GM04503 (cell line): ENCODE results near the gene DAB1.
"Not testable (repeated sequence)": the region's sequence is repeated elsewhere in the genome, so short reads cannot be mapped to it uniquely, and the experiment has no call there.

Experiments used
- DNase-seq: peaks from one replicate; pipeline ENCODE4 v3.0.0-alpha.2; 2012; ENCODE audit warnings: low read depth

Gene DAB1

GRCh38 chr1:57360846-57361407 lies 62.9 kb downstream of the DAB1 start:
- DNase-seq, result no peak

GRCh38 chr1:57357462-57357861 lies 66.4 kb downstream of the DAB1 start:
- no peak for DNase-seq

- peak; percentile 20 for DNase-seq
Measured at GRCh38 chr1:57353654-57354053, 70.2 kb downstream of the DAB1 start.

GRCh38 chr1:57350610-57351009 lies 73.2 kb downstream of the DAB1 start:
- DNase-seq, result no peak

GRCh38 chr1:57348921-57349320 lies 74.9 kb downstream of the DAB1 start:
- DNase-seq, result no peak

- DNase-seq, result no peak
Measured at GRCh38 chr1:57345916-57346315, 77.9 kb downstream of the DAB1 start.

- DNase-seq, result no peak
Measured at GRCh38 chr1:57344265-57344664, 79.6 kb downstream of the DAB1 start.

GRCh38 chr1:57343298-57343915 lies 80.5 kb downstream of the DAB1 start:
- DNase-seq, result not testable (repeated sequence)

- no peak for DNase-seq
Measured at GRCh38 chr1:57341721-57342120, 82.1 kb downstream of the DAB1 start.

- DNase-seq, result no peak
Measured at GRCh38 chr1:57340334-57341070, 83.4 kb downstream of the DAB1 start.

- no peak for DNase-seq
Measured at GRCh38 chr1:57337623-57338022, 86.2 kb downstream of the DAB1 start.

GRCh38 chr1:57336793-57337192 lies 87.1 kb downstream of the DAB1 start:
- no peak for DNase-seq

- DNase-seq, result no peak
Measured at GRCh38 chr1:57331620-57332019, 92.2 kb downstream of the DAB1 start.

GRCh38 chr1:57329937-57330336 lies 93.9 kb downstream of the DAB1 start:
- no peak for DNase-seq

GRCh38 chr1:57329001-57329527 lies 94.8 kb downstream of the DAB1 start:
- no peak for DNase-seq

- no peak for DNase-seq
Measured at GRCh38 chr1:57327946-57328345, 95.9 kb downstream of the DAB1 start.

GRCh38 chr1:57327336-57327735 lies 96.5 kb downstream of the DAB1 start:
- no peak for DNase-seq

GRCh38 chr1:57325536-57325935 lies 98.3 kb downstream of the DAB1 start:
- no peak for DNase-seq

- DNase-seq, result no peak
Measured at GRCh38 chr1:57325117-57325516, 98.7 kb downstream of the DAB1 start.

- DNase-seq, result no peak
Measured at GRCh38 chr1:57324388-57324787, 99.5 kb downstream of the DAB1 start.

- no peak for DNase-seq
Measured at GRCh38 chr1:57321776-57322175, 102.1 kb downstream of the DAB1 start.

GRCh38 chr1:57319791-57320190 lies 104.1 kb downstream of the DAB1 start:
- no peak for DNase-seq

GRCh38 chr1:57319165-57319564 lies 104.7 kb downstream of the DAB1 start:
- no peak for DNase-seq
